ENCODE results near the gene SLC35F2.
"Not testable (repeated sequence)": the region's sequence is repeated elsewhere in the genome, so short reads cannot be mapped to it uniquely, and the experiment has no call there.

SLC35F2 gene

DNA sequence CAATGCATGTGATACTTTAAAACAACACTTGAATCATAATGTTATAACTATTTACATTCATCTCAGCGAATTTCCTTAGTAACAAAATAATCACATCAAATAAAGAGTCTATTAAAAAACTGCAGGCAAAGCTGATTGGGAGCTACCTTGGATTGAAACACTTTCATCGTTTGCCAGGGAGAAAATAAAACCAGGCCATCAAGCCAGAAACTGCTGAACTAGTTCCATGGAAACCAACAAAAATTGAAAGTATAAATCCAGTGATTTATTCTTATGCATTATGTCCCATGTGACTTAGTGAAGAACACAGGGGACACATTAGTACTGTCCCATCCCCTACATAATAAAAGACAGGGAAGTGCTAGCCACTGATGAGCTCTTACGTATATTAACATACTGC, 21.7 kb downstream of the SLC35F2 start:
- no peak for FAIRE-seq

DNA sequence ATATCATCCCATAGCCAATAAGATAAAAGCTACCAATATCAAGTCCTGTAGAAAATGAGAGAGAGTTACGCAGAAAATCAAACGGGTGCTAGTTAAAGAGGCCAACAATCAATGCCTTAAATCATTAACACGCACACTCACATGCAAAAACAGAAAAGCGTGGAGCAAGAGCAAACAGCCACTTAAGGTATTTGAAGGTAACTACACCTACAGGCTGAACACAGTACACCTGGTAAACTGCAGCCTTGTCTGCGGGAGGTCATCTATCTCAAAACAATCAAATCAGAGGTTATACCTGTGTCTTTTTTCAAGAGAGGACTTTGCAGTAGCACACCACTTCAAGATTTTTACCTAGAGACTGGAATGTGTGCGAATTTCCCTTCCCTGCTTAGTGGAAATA, 23.6 kb downstream of the SLC35F2 start:
- FAIRE-seq = no peak

DNA sequence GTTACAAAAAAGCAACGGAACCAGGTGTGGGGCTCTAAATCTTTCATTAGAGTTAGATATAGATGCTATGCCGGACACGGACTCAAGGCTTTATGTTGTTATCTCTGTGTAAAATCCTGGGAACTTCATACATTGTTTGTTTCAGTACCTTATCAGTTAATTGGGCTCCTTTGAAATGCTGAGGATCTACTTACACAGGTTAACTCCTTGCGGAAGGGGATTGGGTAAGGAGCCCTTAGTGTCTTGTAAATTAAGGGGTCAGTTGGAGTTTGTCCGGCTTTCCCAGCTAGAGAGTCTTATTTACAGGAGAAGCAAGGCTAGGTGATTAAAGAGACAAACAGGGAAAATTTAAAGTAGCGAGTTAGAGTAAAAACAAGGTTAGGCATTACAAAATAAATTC, 24.7 kb downstream of the SLC35F2 start:
- FAIRE-seq = not testable (repeated sequence)

DNA sequence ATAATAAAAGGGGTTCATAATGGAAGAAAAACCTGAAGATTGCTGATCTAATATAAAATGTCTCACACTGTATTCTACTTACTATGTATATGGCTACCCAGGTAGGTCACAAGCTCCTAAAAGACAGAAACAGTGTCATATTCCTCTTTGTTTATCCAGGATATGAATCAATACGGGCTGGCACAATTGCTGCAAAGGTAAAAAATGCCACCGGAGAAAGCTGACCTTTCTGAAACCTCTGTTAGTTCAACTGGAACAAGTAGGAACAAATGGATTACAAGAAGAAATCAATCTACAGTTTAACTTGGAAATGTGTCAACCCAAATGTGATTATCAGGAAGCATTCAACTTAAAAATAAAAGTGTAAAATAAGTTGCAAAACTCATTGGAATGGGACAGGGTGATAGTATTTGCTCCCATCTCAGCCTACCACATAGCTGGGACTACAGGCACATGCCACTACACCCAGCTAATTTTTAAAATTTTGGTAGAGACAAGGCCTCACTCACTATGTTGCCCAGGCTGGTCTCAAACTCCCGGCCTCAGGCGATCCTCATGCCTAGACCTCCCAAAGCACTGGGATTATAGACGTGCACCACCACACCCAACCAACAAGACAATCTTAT, 27.6 kb downstream of the SLC35F2 start:
- FAIRE-seq = no peak

DNA sequence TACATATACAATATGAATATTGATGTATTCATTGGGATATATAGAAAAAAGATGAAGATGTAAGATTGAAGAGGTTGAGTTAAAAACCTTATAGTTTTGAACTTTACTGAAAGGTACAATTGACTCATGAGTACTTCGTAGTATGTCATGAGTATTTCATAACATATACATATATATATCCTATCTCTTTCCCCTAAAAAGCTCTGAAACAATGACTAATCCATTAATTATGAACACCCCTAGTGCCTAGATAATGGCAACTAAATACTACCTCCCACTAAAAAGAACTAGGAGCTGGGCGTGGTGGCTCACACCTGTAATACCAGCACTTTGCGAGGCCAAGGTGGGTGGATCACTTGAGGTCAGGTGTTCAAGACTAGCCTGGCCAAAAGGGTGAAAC, 31.5 kb downstream of the SLC35F2 start:
- FAIRE-seq = peak; percentile 53

DNA sequence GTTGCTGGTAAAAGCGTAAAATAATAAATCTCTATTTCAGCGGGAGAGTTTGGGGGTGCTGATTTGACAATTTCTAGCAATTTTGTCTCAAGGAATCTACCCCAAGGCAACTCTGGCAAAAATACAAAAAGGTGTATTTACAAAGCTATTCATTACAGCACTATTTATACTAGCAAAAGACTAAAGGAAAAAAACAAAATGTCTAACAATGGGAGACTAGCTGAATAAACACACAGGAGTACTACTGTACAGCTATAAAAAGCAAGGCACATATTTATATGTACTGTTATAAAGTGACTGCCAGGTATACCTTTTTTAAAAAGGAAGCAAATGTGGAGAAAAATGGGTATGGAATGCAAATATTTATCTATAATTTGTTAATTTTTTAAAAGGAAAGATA, 32.7 kb downstream of the SLC35F2 start:
- no peak for FAIRE-seq

DNA sequence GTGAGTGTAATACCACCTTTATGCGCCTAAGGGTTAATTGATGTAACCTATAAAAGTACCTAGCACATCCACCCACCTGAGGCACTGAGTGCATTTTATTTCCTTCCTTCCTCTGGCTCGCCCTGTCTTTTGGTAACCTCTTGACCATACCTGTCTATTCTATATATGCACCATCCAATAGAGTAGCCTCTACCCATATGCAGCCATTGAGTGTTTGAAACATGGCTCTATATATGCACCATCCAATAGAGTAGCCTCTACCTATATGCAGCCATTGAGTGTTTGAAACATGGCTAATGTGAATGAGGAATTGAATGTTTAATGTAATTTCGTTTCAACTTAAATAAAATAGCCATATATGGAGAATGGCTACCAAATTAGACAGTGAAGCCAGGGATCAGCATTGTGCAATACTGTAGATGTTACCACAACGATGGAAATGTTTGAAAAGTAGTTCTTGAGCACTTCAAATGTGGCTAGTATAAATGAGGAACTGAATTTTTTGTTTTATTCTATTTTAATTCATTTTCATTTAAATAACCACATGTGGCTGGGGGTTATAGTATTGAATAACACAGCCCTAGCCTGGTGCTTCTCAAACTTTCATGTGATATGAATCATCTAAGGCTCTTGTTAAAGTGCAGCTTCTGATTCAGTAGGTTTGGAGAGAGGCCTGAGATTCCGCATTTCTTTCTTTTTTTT, 33.8 kb downstream of the SLC35F2 start:
- no peak for FAIRE-seq

DNA sequence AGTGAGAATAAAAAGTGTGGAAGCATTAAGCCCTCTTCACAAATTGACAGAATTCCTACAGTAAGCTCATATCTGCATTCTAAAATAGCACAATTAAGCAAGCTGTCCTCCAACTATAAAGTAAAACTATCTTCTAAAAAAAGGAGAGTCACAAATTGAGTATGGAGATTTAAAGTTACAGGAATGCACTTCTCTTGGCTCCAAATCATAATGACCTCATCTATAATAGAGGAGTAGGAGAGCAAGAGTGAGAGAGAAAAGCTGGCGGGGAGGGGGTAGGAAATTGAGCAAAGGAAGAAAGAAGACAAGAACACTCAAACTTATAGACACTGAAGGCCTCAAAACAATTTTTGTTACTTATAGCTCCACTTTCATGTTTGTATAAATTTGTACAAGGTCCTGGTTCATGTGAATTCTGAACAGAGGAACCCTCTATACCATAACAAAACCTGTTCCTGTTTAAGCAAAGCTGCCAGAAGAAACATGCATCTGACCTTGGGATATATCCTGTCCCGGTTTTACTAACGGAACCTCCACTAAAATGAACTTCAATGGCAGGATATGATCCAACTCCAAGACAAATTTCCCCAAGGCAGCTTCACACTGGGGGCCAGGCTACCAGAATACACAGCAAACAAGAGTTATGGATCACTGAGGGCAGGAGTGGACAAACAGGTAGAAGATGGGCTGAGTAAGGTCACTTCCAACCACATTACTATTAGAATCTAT, 37.2 kb downstream of the SLC35F2 start:
- no peak for FAIRE-seq

DNA sequence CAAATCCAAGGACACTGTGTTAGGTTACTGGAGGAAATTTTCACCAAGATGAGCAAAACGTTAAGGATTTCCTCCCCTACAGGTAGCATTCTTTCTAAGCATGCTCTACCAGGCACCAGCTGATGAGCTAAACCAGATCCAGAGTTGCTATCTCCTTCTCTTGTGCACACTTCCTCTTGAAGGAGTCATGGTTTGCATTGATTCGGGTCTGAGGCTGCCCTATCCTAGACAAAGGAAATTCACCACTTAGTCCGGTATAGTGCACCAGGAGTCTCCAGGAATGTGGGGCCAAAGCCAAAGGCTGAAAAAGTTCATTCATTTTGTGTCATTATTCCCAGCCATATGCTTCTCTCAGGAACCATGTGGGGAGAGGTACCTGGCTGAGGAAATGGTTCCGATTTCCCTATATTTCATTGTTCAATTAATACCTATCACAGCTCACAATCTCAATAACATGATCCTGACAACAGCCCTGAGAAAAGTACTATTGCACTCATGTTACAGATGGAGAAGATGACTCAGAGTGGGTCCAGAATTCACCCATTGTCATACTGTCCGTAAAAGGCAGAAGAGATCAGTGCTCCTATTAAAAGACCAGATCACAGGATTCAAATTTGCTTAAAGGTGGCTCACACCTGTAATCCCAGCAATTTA, 39.1 kb downstream of the SLC35F2 start:
- no peak for FAIRE-seq

DNA sequence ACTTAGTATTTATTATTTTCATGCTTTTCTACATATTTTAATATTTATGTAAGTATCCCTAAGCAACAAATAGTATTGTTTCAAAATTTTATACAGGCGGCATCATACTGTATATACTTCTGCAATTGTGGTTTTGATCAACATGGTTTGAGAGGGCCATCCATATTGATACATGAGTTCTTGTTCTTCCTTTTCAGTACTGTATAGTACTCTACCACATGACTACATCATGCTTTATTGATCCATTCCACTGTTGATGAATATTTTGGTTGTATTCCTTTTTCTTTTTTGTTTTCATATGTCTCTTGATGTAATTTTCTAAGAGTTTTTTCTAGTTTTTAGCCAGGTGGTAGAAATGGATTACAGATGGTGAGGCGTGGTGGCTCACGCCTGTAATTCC, 40.1 kb downstream of the SLC35F2 start:
- no peak for FAIRE-seq

DNA sequence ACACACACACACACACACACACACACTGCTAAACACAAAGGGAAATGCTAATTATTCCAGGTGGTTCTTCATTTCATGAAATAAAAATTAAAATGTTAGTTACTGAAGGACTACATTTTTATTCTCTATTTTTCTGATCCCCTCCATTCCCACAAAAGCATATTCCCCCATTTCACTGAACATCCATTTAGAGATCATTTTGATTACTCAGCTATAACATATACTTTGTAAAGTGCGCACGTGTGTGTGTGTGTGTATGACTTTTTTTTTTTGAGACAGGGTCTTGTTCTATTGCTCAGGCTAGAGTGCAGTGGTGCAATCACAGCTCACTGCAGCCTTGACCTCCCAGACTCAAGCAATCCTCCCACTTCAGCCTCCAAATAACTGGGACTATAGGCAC, 42.6 kb downstream of the SLC35F2 start:
- no peak for FAIRE-seq

DNA sequence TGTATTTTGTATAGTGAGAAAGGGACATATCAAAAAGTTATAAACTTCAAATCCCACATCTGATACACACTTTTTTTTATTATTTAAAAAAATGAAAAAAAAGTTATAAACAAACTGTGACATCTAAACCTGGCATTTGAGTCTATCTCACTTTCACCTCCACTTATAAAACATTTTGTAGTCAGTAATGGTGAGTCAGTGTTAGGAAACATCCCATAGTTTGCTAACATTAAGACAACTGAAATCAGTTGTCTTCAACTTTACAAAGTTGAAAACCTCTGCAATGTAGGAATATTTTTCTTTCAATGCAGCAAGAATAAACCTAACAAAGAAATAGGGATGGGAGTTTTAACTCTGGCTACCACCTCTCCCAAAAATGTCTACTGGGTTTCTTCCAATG, 47.7 kb downstream of the SLC35F2 start:
- FAIRE-seq = no peak

DNA sequence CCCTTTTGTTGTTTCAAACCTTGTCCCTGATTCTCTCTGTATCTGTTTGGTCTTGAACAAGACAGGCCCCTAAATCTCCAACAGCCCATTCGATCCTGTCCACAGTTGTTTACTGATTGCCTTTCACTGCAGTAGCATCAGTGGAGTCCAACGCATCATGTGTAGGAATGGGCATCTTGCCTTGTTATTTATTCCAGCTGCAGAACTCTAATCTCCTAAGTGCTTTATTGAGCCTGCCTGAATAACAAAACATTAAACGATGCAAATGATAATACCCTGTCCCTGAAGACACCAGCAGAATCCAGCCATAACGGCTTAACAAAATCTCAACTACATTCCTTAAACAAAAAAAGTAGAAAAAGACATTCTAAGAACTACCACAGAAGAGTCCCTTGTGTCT, 50.1 kb downstream of the SLC35F2 start:
- FAIRE-seq = no peak

DNA sequence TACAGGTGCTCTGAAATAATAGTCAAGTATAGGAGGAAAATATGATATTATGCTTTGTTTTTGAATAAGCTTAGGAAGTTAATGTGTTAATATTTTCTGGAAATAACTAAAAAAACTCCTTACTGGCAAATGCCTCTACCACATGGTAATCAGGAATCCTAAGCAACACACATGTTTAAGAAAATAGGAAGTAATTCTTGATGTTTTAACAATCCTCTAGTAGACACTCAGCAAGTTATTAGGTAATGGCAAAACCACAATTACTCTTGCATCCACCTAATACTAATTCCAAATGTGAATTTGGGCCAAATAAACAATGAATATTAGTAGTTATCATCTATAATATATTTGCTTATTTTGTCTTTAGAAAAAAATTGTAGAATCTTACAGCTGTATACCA, 53.6 kb downstream of the SLC35F2 start:
- FAIRE-seq = no peak

DNA sequence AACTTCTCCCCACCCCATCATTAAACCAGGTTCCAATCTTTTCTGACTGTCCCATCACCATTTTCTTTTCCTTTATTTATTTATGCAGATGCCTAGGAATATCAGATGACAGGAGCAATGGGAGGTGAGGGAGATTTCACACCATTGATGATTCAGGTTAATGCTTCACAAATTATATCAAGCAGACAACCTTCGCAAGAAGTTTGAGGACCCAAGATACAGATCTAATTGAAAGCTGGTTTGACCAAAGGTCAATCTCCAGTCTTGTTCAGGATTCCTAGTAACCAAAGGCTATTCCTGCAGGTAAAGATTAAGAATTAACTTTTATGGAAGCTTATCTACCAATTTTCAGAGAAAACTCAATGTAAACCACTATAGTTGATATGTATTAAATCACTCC, 54.4 kb downstream of the SLC35F2 start:
- FAIRE-seq = no peak

DNA sequence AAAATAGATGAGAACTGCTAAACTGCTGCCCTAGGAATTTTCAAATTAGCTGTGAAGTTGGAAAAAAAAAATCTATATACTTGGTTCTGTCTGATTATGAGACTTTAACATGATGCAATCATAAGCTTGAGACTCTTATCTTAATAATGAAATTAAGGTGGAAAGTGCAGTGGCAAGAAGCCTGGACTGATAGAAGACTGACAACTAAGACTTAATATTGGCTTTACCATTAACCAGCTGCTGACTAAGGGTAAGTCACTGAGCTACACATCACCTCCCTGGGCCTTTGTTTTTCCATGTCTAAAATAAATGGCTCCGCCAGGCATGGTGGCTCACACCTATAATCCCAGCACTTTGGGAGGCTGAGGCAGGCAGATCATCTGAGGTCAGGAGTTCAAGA, 56.9 kb downstream of the SLC35F2 start:
- no peak for FAIRE-seq

DNA sequence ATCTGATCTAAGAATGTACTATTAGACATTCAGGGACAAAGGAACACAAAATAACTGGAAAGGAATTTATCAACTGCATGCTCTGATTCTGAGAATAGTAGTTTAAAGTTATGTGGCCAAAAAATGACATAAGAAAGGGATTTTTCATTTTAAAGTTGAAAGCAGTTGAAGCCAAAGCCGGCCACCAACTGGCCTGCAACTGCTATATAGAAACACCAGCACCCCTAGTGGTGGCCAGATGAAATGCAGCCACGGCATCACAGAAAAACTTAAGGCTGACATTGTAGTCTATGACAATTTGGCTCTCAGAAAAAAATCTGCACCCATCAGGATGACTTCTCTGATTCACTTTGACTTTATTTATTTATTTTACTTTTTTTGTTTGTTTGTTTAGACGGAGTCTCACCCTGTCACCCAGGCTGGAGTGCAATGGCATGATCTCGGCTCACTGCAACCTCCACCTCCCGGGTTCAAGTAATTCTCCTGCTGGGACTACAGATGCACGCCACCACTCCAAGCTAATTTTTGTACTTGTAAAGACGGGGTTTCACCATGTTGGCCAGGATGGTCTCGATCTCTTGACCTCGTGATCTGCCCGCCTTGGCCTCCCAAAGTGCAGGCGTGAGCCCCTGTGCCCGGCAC, 59.2 kb downstream of the SLC35F2 start:
- peak; percentile 91 for FAIRE-seq

DNA sequence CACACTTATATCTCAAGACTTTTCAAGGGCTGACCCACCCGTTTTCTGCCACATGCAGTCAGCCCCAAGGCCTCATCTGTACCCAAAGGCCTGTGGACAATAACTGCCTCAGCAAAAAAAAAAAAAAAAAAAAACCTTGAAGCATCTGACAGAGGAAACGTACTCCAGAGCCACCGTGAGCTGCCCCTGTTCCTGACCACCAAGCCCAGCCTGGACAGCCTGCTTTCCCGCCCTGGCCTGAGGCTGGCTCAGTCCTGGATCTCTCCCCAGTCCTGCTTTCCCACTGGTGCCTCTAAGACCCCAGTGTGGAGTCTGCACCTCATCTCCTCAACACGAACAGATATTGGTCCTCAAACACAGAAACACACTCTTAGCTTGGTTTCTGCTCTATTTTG, 66.5 kb downstream of the SLC35F2 start:
- no peak for FAIRE-seq

DNA sequence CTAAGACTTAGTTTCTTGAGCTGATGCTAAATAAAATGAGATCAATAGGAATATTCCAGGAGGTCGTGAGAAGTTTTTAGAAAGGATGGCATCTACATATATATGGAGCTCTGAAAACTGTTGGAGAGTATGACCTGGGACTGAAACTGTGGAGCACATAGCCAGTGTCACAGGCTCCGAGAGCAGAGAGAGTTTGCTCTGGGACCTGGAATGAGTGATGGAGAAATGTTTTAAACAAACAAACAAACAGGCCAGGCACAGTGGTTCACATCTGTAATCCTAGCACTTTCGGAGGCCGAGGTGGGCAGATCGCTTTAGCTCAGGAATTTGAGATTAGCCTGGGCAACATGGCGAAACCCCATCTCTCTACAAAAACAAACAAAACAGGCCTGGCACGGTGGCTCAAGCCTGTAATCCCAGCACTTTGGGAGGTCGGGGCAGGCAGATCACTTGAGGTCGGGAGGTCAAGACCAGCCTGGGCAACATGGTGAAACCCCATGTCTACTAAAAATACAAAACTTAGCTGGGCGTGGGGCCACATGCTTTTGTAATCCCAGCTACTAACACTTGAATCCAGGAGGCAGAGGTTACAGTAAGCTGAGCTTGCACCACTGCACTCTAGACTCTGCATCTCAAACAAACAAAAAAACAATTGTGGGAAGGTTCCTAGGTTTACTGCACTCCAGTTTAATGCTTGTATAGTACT, 67.1 kb downstream of the SLC35F2 start:
- no peak for FAIRE-seq

DNA sequence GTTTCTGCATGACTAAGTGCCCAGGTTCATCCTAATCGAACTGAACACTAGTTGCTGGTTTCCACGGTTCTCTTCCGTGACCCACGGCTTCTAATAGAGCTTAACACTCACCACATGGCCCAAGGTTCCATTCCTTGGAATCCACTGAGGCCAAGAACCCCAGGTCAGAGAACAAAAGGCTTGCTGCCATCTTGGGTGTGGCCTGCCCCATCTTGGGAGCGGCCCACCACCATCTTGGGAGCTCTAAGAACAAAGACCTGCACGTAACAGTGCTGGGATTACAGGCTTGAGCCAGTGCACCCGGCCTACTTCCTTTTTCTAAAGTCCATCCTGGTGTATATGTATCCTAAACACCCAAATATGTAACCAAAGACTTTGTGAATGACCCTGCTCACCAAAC, 68.8 kb downstream of the SLC35F2 start:
- no peak for FAIRE-seq

DNA sequence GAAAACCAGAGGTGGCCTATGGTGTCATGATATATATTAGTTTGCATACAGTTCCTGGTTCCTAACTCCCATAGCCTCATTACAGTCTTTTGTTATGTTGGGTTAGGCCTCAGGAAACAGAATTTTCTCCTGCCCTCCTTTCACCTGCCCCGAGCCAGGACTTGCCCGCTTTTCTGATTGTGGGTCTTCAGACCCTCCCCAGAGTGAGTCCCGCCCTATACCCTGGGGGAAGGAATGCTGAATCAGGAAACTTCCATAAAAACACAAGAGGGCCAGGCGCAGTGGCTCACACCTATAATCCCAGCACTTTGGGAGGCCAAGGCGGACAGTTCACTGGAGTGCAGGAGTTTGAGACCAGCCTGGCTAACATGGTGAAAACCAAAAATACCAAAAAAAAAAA, 70.9 kb downstream of the SLC35F2 start:
- FAIRE-seq = no peak

DNA sequence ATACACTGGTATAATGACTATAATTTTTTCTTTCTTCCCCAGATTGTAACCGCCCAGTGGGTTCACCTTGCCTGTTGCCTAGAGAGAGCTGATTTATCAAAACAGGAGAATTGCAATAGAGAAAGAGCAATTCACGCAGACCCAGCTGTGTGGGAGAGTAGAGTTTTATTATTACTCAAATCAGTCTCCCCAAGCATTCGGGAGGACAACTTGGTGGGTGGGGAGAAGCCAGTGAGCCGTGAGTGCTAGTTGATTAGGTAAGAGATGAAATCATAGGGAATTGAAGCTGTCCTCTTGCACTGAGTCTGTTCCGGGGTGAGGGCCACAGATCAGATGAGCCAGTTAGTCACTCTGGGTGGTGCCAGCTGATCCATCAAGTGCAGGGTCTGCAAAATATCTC, 73.2 kb downstream of the SLC35F2 start:
- FAIRE-seq = no peak

DNA sequence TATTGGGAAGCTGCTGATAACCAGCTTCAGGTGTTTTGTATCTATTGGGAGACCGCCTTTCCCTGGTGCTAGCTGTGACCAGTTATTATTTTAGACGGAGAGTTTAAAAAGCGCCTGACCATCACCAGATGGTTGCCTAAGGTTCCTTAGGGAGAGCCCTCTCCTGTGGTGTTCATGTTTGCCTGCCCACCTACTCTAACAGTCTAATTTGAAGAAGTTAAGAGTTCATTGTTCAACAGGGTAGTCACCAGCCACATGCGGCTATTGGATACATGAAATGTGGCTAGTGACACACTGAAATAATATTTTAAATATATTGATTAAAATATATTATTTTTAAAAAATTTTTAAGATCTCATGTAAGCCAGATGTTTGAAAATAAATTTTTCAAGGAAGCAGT, 75.5 kb downstream of the SLC35F2 start:
- no peak for FAIRE-seq

All from A204.1 (cell line).